Mesendoderm (in vitro differentiated cells): ENCODE data around the gene PCNX1.

ENCODE experiments used
- DNase-seq: peaks from one replicate; pipeline ENCODE4 v3.0.0; 2013
- H2AK5ac ChIP-seq: 2 replicates; pipeline ENCODE4 v1.6.1; 2013; ENCODE audit warnings: low read length, inconsistent platforms
- H2BK120ac ChIP-seq: 2 replicates; pipeline ENCODE4 v1.6.1; 2013; ENCODE audit warnings: low read depth, mild to moderate bottlenecking, low read length, moderate library complexity, mixed read lengths
- H2BK15ac ChIP-seq: replicated peaks from 2 replicates; pipeline ENCODE4 v1.6.1; 2013; ENCODE audit warnings: low read depth, mild to moderate bottlenecking, moderate library complexity
- H2BK5ac ChIP-seq: 2 replicates; pipeline ENCODE4 v1.6.1; 2013; ENCODE audit warnings: low read length, inconsistent platforms
- H3K18ac ChIP-seq: 2 replicates; pipeline ENCODE4 v1.6.1; 2013; ENCODE audit warnings: mild to moderate bottlenecking, low read length, mixed read lengths
- H3K23ac ChIP-seq: one replicate; pipeline ENCODE4 v1.6.1; 2013; ENCODE audit warnings: low read length
- H3K27ac ChIP-seq: 2 replicates; pipeline ENCODE4 v1.5.1; 2013; ENCODE audit warnings: low read depth, mild to moderate bottlenecking, inconsistent platforms, low read length, moderate library complexity
- H3K27me3 ChIP-seq: 2 replicates; pipeline ENCODE4 v1.6.1; 2013; ENCODE audit warnings: low read length, control low read depth, mild to moderate bottlenecking, inconsistent platforms; ENCODE audit not compliant: insufficient read depth, poor library complexity
- H3K36me3 ChIP-seq: 2 replicates; pipeline ENCODE4 v1.6.1; 2013; ENCODE audit warnings: low read length, inconsistent platforms; ENCODE audit not compliant: control insufficient read depth, insufficient read depth
- H3K4ac ChIP-seq: one replicate; pipeline ENCODE4 v1.6.1; 2013; ENCODE audit warnings: low read depth, mild to moderate bottlenecking, low read length, moderate library complexity
- H3K4me1 ChIP-seq: 2 replicates; pipeline ENCODE4 v1.6.1; 2013; ENCODE audit warnings: low read depth, low read length, inconsistent platforms; ENCODE audit not compliant: control insufficient read depth
- H3K4me2 ChIP-seq: 2 replicates; pipeline ENCODE4 v1.6.1; 2013; ENCODE audit warnings: low read length
- H3K4me3 ChIP-seq: 2 replicates; pipeline ENCODE4 v1.5.1; 2013; ENCODE audit warnings: mild to moderate bottlenecking, low read length
- H3K56ac ChIP-seq: one replicate; pipeline ENCODE4 v1.6.1; 2013; ENCODE audit warnings: low read length
- H3K79me1 ChIP-seq: 2 replicates; pipeline ENCODE4 v1.6.1; 2013; ENCODE audit warnings: low read length, inconsistent platforms
- H3K79me2 ChIP-seq: 2 replicates; pipeline ENCODE4 v1.6.1; 2013; ENCODE audit warnings: mild to moderate bottlenecking, low read length; ENCODE audit not compliant: control insufficient read depth, insufficient read depth
- H3K9ac ChIP-seq: 2 replicates; pipeline ENCODE4 v1.6.1; 2013; ENCODE audit warnings: low read length, inconsistent platforms
- H4K5ac ChIP-seq: one replicate; pipeline ENCODE4 v1.6.1; 2013; ENCODE audit warnings: low read length
- H4K8ac ChIP-seq: one replicate; pipeline ENCODE4 v1.6.1; 2013; ENCODE audit warnings: low read depth, mild to moderate bottlenecking, control low read depth, low read length, moderate library complexity
- WGBS: extraction: QIAGEN DNeasy Blood & Tissue Kit; methylation state at CpG from one replicate; pipeline ENCODE4 v1.1.7; 2013; ENCODE audit warnings: low lambda C conversion rate, missing lambda C conversion rate; ENCODE audit not compliant: insufficient coverage; ENCODE audit errors: extremely low coverage; 5-methylcytosine and 5-hydroxymethylcytosine counted together

PCNX1 gene

GRCh38 chr14:71115821-71116567, 208.7 kb downstream of the PCNX1 start:
- H3K4me3 ChIP-seq = no peak overlapping the region
- no peak overlapping the region for H3K4ac ChIP-seq
- no peak overlapping the region for H3K9ac ChIP-seq
- no peak overlapping the region for H3K56ac ChIP-seq
- H4K8ac ChIP-seq = no peak overlapping the region
- no peak overlapping the region for H2BK5ac ChIP-seq
- H3K18ac ChIP-seq = no peak overlapping the region
- H3K4me2 ChIP-seq = no peak overlapping the region
- H3K79me1 ChIP-seq = no peaks in the 10 kb centered on the region
- H3K4me1 ChIP-seq = no peaks in the 10 kb centered on the region
- H3K27ac ChIP-seq = no peak overlapping the region
- H3K27me3 ChIP-seq = no peaks in the 10 kb centered on the region
- H3K23ac ChIP-seq = no peak overlapping the region
- WGBS = no CpG with 5 or more reads among the region's 7 CpGs
- DNase-seq = no peak
- H2BK15ac ChIP-seq = no peak overlapping the region
- no peaks in the 10 kb centered on the region for H3K79me2 ChIP-seq
- H2AK5ac ChIP-seq = no peak overlapping the region
- H2BK120ac ChIP-seq = no peak overlapping the region
- H3K36me3 ChIP-seq = no peaks in the 10 kb centered on the region
- H4K5ac ChIP-seq = no peak overlapping the region

- H3K36me3 ChIP-seq = no peaks in the 10 kb centered on the region
- H4K8ac ChIP-seq = no peak overlapping the region
- H2BK120ac ChIP-seq = no peak overlapping the region
- no peak overlapping the region for H3K9ac ChIP-seq
- H3K4me3 ChIP-seq = no peak overlapping the region
- no peak for DNase-seq
- no peaks in the 10 kb centered on the region for H3K79me1 ChIP-seq
- H3K4me1 ChIP-seq = no peaks in the 10 kb centered on the region
- no peak overlapping the region for H4K5ac ChIP-seq
- no CpG with 5 or more reads among the region's 8 CpGs for WGBS
- no peak overlapping the region for H3K4me2 ChIP-seq
- H3K79me2 ChIP-seq = no peaks in the 10 kb centered on the region
- H3K18ac ChIP-seq = no peak overlapping the region
- H3K27me3 ChIP-seq = no peaks in the 10 kb centered on the region
- H3K56ac ChIP-seq = no peak overlapping the region
- no peak overlapping the region for H2AK5ac ChIP-seq
- H2BK15ac ChIP-seq = no peak overlapping the region
- H2BK5ac ChIP-seq = no peak overlapping the region
- H3K27ac ChIP-seq = no peak overlapping the region
- no peak overlapping the region for H3K23ac ChIP-seq
- H3K4ac ChIP-seq = no peak overlapping the region
Measured at GRCh38 chr14:71116568-71117122, 209.4 kb downstream of the PCNX1 start.

- Histone ChIP-seq H3K18ac (peak overlapping the region; percentile 90), H3K79me1 (no peaks in the 10 kb centered on the region), H3K36me3 (no peaks in the 10 kb centered on the region), H2BK5ac (no peak overlapping the region), H2BK120ac (no peak overlapping the region), H2AK5ac (no peak overlapping the region), H3K27me3 (no peaks in the 10 kb centered on the region), H3K4me1 (no peaks in the 10 kb centered on the region), H3K27ac (no peak overlapping the region), H3K79me2 (no peaks in the 10 kb centered on the region), H3K4me3 (no peak overlapping the region), H4K8ac (no peak overlapping the region), H4K5ac (no peak overlapping the region), H3K4me2 (no peak overlapping the region), H3K4ac (peak overlapping the region; percentile 70), H3K9ac (no peak overlapping the region), H2BK15ac (no peak overlapping the region), H3K23ac (no peak overlapping the region), H3K56ac (no peak overlapping the region)
- DNase-seq = peak; percentile 83
- WGBS = no CpG with 5 or more reads among the region's 10 CpGs
Measured at GRCh38 chr14:71117839-71118743, 210.8 kb downstream of the PCNX1 start.

- Histone ChIP-seq H3K56ac (no peak overlapping the region), H3K27ac (no peak overlapping the region), H2BK15ac (no peak overlapping the region), H2AK5ac (peak overlapping the region; percentile 55), H3K18ac (no peak overlapping the region), H3K79me2 (no peaks in the 10 kb centered on the region), H4K5ac (no peak overlapping the region), H3K4me3 (no peak overlapping the region), H4K8ac (no peak overlapping the region), H3K36me3 (no peaks in the 10 kb centered on the region), H3K27me3 (no peaks in the 10 kb centered on the region), H3K4ac (no peak overlapping the region), H3K79me1 (no peaks in the 10 kb centered on the region), H3K4me2 (no peak overlapping the region), H3K23ac (no peak overlapping the region), H2BK5ac (no peak overlapping the region), H3K9ac (no peak overlapping the region), H2BK120ac (no peak overlapping the region), H3K4me1 (no peaks in the 10 kb centered on the region)
- WGBS = no CpG with 5 or more reads among the region's 1 CpG
- DNase-seq = no peak
Measured at GRCh38 chr14:71119075-71119474, 211.8 kb downstream of the PCNX1 start.

- Histone ChIP-seq H3K4me3 (no peak overlapping the region), H3K36me3 (no peaks in the 10 kb centered on the region), H2BK5ac (no peak overlapping the region), H3K27ac (no peak overlapping the region), H3K4ac (no peak overlapping the region), H3K4me2 (no peak overlapping the region), H2AK5ac (no peak overlapping the region), H3K79me1 (no peaks in the 10 kb centered on the region), H3K56ac (no peak overlapping the region), H4K5ac (no peak overlapping the region), H3K4me1 (no peaks in the 10 kb centered on the region), H3K9ac (no peak overlapping the region), H2BK15ac (no peak overlapping the region), H3K18ac (no peak overlapping the region), H3K23ac (no peak overlapping the region), H3K27me3 (no peaks in the 10 kb centered on the region), H3K79me2 (no peaks in the 10 kb centered on the region), H4K8ac (no peak overlapping the region), H2BK120ac (no peak overlapping the region)
- no peak for DNase-seq
- no CpG with 5 or more reads among the region's 1 CpG for WGBS
Measured at GRCh38 chr14:71119832-71120231, 212.6 kb downstream of the PCNX1 start.
